ENCODE data around the gene BTN3A1.

DNA sequence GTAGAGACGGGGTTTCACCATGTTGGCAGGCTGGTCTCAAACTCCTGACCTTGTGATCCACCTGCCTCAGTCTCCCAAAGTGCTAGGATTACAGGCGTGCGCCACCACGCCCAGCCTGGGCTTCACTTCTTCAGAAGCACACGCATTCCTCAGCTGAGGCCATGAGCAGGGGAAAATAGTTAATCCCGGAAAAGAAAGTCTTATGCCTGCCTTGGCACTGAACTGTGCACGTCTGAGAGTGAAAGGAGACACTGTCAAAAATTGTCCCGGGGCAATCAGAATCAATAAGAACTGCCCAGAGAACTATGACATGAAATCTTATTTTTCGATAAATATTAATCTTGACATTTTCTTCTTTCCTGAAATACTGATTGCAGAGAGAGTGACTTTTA lies 16.3 kb upstream of the BTN3A1 start:
- TF ChIP-seq BRCA1 (IDR thresholded peaks at IDR 0.05; ENCODE audit: low read depth, low read length) (no peak), RBBP5 (IDR thresholded peaks at IDR 0.05; ENCODE audit: borderline replicate concordance, low read depth, low read length) (no peak), JUND (IDR thresholded peaks at IDR 0.05; ENCODE audit: low read length) (no peak), TCF12 (IDR thresholded peaks at IDR 0.05; ENCODE audit: low read depth, low read length) (no peak), HDAC2 (IDR thresholded peaks at IDR 0.05; ENCODE audit: borderline replicate concordance in 1 of 2, low read depth in 2 of 2, low read length in 2 of 2) (no peak), MAFK (IDR thresholded peaks at IDR 0.05; ENCODE audit: low read depth, low read length) (no peak), SIX5 (IDR thresholded peaks at IDR 0.05; ENCODE audit: low read depth, low read length) (no peak), RAD21 (IDR thresholded peaks at IDR 0.05 in 1 of 2, conservative IDR thresholded peaks at IDR 0.05 in 1 of 2; ENCODE audit: low read depth in 2 of 2, low read length in 2 of 2) (no peak), TBP (IDR thresholded peaks at IDR 0.05; ENCODE audit: low read depth, low read length) (no peak), POLR2AphosphoS5 (IDR thresholded peaks at IDR 0.05; ENCODE audit: low read depth, low read length) (no peak)
- TF ChIP-seq, protein P1, sequence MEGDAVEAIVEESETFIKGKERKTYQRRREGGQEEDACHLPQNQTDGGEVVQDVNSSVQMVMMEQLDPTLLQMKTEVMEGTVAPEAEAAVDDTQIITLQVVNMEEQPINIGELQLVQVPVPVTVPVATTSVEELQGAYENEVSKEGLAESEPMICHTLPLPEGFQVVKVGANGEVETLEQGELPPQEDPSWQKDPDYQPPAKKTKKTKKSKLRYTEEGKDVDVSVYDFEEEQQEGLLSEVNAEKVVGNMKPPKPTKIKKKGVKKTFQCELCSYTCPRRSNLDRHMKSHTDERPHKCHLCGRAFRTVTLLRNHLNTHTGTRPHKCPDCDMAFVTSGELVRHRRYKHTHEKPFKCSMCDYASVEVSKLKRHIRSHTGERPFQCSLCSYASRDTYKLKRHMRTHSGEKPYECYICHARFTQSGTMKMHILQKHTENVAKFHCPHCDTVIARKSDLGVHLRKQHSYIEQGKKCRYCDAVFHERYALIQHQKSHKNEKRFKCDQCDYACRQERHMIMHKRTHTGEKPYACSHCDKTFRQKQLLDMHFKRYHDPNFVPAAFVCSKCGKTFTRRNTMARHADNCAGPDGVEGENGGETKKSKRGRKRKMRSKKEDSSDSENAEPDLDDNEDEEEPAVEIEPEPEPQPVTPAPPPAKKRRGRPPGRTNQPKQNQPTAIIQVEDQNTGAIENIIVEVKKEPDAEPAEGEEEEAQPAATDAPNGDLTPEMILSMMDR (IDR thresholded peaks at IDR 0.05; ENCODE audit: control extremely low read depth in 1 of 3, insufficient read depth in 1 of 3, low read depth in 1 of 3, low read length in 3 of 3) = no peak
- TF ChIP-seq, protein P2, sequence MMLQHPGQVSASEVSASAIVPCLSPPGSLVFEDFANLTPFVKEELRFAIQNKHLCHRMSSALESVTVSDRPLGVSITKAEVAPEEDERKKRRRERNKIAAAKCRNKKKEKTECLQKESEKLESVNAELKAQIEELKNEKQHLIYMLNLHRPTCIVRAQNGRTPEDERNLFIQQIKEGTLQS (IDR thresholded peaks at IDR 0.05; ENCODE audit: insufficient read depth, low read depth, low read length) = no peak

Data from H1 (cell line).